CD8-positive, alpha-beta memory T cell (primary cell): ENCODE results near the gene PRMT9. TPM values are rescaled to one million over a fixed set of nuclear protein-coding genes. Genes with fewer than 3 reads are reported as not detected.

Source experiments
- polyA plus RNA-seq: library from polyadenylated mRNA; unstranded; fragments of 300-500 nt; fragmentation: Illumina TruSeq; gene quantifications from one replicate; pipeline ENCODE4 v1.2.3, GENCODE V29; 2021
- total RNA-seq, 2 experiments: library from RNA; stranded (reverse); gene quantifications; one replicate each; pipeline ENCODE4 v1.2.3, GENCODE V29; 2021

PRMT9 gene
- total and polyA plus RNA-seq, 3 experiments from 2014 or later: 5.5 to 6.9 (median 5.9) TPM

Other genes with a start within 250 kb of the PRMT9 start
- gene EDNRA, start 203.1 kb downstream of the PRMT9 start, total RNA-seq: not detected
- gene EDNRA, start 203.1 kb downstream of the PRMT9 start, polyA plus RNA-seq: not detected
- 10 to 100 TPM; 31.6 to 35.9 TPM for gene TMEM184C, start 66.8 kb downstream of the PRMT9 start, total RNA-seq
- gene TMEM184C, start 66.8 kb downstream of the PRMT9 start, polyA plus RNA-seq: 26.8 TPM
- 1 to 10 TPM; 8.6 to 9.7 TPM for gene ARHGAP10, start 47.9 kb upstream of the PRMT9 start, total RNA-seq
- gene ARHGAP10, start 47.9 kb upstream of the PRMT9 start, polyA plus RNA-seq: 14.0 TPM